Measurements from ENCODE around the gene F7. TPM values are rescaled to one million over a fixed set of nuclear protein-coding genes. Genes with fewer than 3 reads are reported as not detected.

Gene F7
- total and polyA plus RNA-seq, 2 experiments from 2014 or later = not detected

- Histone ChIP-seq H3K9ac (peak overlapping the region; percentile 68), H3K27ac (peak overlapping the region; percentile 35), H4K20me1 (ENCODE audit: insufficient read depth) (no peaks in the 10 kb centered on the region), H3K4me2 (ENCODE audit: unreplicated experiment) (peak overlapping the region; percentile 92), H3K4me1 (ENCODE audit: insufficient read depth) (peaks cover 4% of the 10 kb centered on the region; the same call in 1 of the 2 replicates), H3F3A (ENCODE audit: insufficient read depth) (peaks cover 8% of the 10 kb centered on the region; the same call in 1 of the 2 replicates), H3K9me2 (ENCODE audit: insufficient read depth) (no peaks in the 10 kb centered on the region), H3K79me2 (ENCODE audit: insufficient read depth) (no peaks in the 10 kb centered on the region), H3K4me3 (peak overlapping the region; percentile 68), H3K9me3 (ENCODE audit: low read depth) (no peaks in the 10 kb centered on the region), H3K36me3 (ENCODE audit: low read depth) (no peaks in the 10 kb centered on the region), H2AFZ (peak overlapping the region; percentile 93), H3K27me3 (replicated peaks; ENCODE audit: insufficient read depth) (no peaks in the 10 kb centered on the region)
- DNase-seq = no peak
- TF ChIP-seq EZH2phosphoT487 (IDR thresholded peaks at IDR 0.05; ENCODE audit: insufficient read depth, low read depth) (no peak), EZH2 (IDR thresholded peaks at IDR 0.05; ENCODE audit: insufficient read depth, poor library complexity, severe bottlenecking) (no peak)
- 33 to 42% methylated on average over 42 to 57 of the region's 60 CpGs for WGBS, 2 experiments (ENCODE audit: low coverage in 1 of 2, low lambda C conversion rate in 2 of 2, missing lambda C conversion rate in 2 of 2)
- in situ Hi-C loops (cut with MboI) = no loop called here
Measured at GRCh38 chr13:113152984-113153809, 47.6 kb downstream of the F7 start.

GRCh38 chr13:113153810-113154748 is 48.5 kb downstream of the F7 start:
- Histone ChIP-seq H3K9me3 (ENCODE audit: low read depth) (no peaks in the 10 kb centered on the region), H3K27me3 (replicated peaks; ENCODE audit: insufficient read depth) (no peaks in the 10 kb centered on the region), H3K36me3 (ENCODE audit: low read depth) (no peaks in the 10 kb centered on the region), H3K27ac (peak overlapping the region; percentile 35), H3K4me1 (ENCODE audit: insufficient read depth) (peaks cover 4% of the 10 kb centered on the region; the same call in 1 of the 2 replicates), H3K4me2 (ENCODE audit: unreplicated experiment) (peak overlapping the region; percentile 92), H3K9me2 (ENCODE audit: insufficient read depth) (no peaks in the 10 kb centered on the region), H2AFZ (peak overlapping the region; percentile 93), H3F3A (ENCODE audit: insufficient read depth) (peaks cover 8% of the 10 kb centered on the region; the same call in 1 of the 2 replicates), H3K79me2 (ENCODE audit: insufficient read depth) (no peaks in the 10 kb centered on the region), H4K20me1 (ENCODE audit: insufficient read depth) (no peaks in the 10 kb centered on the region), H3K9ac (peak overlapping the region; percentile 68), H3K4me3 (peak overlapping the region; percentile 68)
- WGBS, 2 experiments (ENCODE audit: low coverage in 1 of 2, low lambda C conversion rate in 2 of 2, missing lambda C conversion rate in 2 of 2) = 10 to 12% methylated on average over 19 to 58 of the region's 76 CpGs
- TF ChIP-seq EZH2 (IDR thresholded peaks at IDR 0.05; ENCODE audit: insufficient read depth, poor library complexity, severe bottlenecking) (no peak), EZH2phosphoT487 (IDR thresholded peaks at IDR 0.05; ENCODE audit: insufficient read depth, low read depth) (no peak)
- in situ Hi-C loops (cut with MboI) = no loop called here
- peak; percentile 81 for DNase-seq

GRCh38 chr13:113155201-113155600 is 49.6 kb downstream of the F7 start:
- no peaks in the 10 kb centered on the region for H3K9me2 ChIP-seq (ENCODE audit: insufficient read depth)
- H3K27ac ChIP-seq = no peak overlapping the region
- H4K20me1 ChIP-seq (ENCODE audit: insufficient read depth) = no peaks in the 10 kb centered on the region
- DNase-seq = peak; percentile 15
- no peaks in the 10 kb centered on the region for H3K79me2 ChIP-seq (ENCODE audit: insufficient read depth)
- H3K4me2 ChIP-seq (ENCODE audit: unreplicated experiment) = no peak overlapping the region
- H2AFZ ChIP-seq = no peak overlapping the region
- no peaks in the 10 kb centered on the region for H3K27me3 ChIP-seq (replicated peaks; ENCODE audit: insufficient read depth)
- H3K9ac ChIP-seq = no peak overlapping the region
- peaks cover 4% of the 10 kb centered on the region; the same call in 1 of the 2 replicates for H3K4me1 ChIP-seq (ENCODE audit: insufficient read depth)
- in situ Hi-C loops (cut with MboI) = no loop called here
- H3K4me3 ChIP-seq = no peak overlapping the region
- 99% methylated on average over 3 of the region's 3 CpGs for WGBS, 2 experiments (ENCODE audit: low coverage in 1 of 2, low lambda C conversion rate in 2 of 2, missing lambda C conversion rate in 2 of 2)
- no peaks in the 10 kb centered on the region for H3K9me3 ChIP-seq (ENCODE audit: low read depth)
- TF ChIP-seq EZH2phosphoT487 (IDR thresholded peaks at IDR 0.05; ENCODE audit: insufficient read depth, low read depth) (no peak), EZH2 (IDR thresholded peaks at IDR 0.05; ENCODE audit: insufficient read depth, poor library complexity, severe bottlenecking) (no peak)
- H3F3A ChIP-seq (ENCODE audit: insufficient read depth) = peaks cover 8% of the 10 kb centered on the region; the same call in 1 of the 2 replicates
- H3K36me3 ChIP-seq (ENCODE audit: low read depth) = no peaks in the 10 kb centered on the region
